Measurements from ENCODE around the gene RPL18.
"Not testable (repeated sequence)": the region's sequence is repeated elsewhere in the genome, so short reads cannot be mapped to it uniquely, and the experiment has no call there.

The RPL18 gene

DNA sequence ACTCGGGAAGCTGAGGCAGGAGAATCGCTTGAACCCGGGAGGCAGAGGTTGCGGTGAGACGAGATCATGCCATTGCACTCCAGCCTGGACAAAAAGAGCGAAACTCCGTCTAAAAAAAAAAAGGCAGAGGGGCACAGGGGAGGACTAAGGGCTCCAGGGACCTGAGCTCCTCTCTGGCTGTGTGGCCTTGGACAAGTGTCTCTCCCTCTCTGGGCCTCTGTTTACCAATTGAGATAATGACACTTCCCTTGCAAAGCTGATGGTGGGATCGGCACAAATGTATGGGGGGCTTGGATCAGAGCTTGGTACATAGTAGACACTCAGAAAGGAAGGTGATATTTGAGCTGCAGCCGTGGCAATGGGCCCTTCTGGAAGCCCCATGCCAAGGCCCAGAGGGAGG lies 23.8 kb downstream of the RPL18 start:
- DNase-seq (ENCODE audit: extremely low read depth in 1 of 2, low read depth in 1 of 2): no peak

DNA sequence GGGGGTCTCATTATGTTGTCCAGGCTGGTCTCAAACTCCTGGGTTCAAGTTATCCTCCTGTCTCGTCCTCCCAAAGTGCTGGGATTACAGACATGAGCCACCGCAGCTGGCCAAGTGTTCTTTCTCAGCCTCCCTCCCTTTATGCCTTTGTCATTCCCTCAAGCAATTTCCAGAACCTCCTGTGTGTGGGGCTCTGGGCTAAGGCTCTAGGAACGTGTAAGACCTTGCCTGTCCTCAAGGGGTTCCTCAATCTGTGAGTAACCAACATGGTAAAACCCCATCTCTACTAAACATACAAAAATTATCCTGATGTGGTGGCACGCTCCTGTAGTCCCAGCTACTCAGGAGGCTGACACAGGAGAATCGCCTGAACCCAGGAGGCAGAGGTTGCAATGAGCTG lies 28.0 kb downstream of the RPL18 start:
- DNase-seq (ENCODE audit: extremely low read depth in 1 of 2, low read depth in 1 of 2): no peak

DNA sequence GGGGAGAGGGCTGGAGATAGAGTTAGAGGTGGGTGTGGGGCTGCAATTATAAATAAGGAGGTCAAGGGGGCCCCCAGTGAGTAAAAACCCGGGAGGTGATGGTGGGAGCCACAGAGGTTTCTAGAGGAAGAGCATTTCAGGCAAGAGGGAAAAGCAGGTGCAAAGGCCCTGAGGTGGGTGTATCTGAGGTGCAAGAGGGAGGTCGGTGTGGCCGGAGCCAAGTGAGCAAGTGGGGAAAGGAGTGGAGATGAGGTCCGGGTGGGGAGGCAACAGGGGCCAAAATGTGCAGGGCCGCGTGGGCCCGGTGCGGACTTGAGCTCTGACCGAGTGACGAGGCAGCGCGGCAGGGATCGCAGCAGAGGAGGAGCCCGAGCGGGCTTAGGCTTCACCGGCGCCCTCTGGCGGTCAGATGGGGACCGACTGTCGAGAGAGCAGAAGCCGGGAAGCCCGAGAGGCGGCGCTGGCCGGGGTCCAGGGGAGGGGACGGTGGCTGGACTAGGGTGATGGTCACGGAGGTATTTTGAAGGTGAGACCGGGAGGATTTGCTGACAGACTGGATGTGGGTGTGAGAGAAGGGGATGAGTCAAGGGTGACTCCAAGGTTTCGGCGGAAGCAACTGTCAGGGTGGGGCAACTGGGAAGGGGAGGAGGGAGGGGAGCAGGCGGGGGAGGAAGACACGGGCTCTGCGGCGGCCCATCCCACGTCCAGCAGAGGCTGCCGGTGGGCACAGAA lies 30.1 kb downstream of the RPL18 start:
- DNase-seq (ENCODE audit: extremely low read depth in 1 of 2, low read depth in 1 of 2): peak; percentile 60 to 84

DNA sequence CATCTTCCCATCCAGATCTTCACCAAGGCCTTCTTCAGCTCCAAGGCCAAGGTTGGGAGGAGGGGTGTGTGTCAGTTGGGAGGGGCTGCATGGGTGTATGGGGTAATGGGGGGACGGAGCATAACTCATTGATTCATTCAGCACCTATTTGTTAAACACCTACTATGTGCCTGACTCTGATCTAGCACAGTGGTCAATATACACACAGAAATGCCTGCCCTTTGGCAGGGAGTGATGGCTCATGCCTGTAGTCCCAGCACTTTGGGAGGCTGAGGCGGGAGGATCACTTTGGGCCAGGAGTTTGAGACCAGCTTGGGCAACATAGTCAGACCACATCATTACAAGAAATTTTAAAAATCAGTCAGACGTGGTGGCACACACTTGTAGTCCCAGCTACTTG lies 31.6 kb downstream of the RPL18 start:
- DNase-seq (ENCODE audit: extremely low read depth in 1 of 2, low read depth in 1 of 2): no peak

DNA sequence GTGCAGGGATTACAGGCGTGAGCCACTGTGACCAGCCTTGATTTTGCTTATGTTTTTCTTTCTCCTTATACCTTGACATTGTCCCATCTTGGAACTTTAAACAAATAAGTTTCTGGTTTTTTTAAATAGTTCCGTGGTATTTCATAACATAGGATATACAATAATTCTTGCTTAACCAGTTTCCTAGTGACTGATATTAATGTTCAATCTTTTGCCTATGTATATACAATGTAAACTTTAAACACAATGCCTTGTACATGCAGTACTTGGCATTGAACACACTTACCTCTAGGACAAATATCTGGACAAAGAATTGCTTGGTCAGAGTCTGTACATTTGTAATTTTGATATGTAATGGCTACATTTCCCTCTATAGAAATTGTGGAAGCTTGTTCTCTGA lies 36.8 kb downstream of the RPL18 start:
- no peak for DNase-seq (ENCODE audit: extremely low read depth in 1 of 2, low read depth in 1 of 2)

DNA sequence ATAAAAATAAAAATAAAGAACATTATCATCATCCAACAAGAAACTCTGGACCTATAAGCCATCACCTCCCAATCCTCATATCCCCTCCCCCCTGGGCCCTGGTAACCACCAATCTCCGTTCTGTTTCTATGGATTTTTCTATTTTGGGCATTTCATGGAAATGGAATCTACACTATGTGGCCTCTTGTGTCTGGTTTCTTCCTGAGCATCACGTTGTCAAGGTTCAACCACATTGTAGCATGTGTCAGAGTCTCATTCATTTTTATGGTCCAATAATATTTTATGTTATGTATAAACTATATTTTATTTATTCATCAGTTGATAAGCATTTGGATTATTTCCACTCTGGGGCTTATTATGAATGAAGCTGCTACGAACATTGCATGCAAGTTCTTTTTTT lies 40.1 kb downstream of the RPL18 start:
- DNase-seq (ENCODE audit: extremely low read depth in 1 of 2, low read depth in 1 of 2): no peak

DNA sequence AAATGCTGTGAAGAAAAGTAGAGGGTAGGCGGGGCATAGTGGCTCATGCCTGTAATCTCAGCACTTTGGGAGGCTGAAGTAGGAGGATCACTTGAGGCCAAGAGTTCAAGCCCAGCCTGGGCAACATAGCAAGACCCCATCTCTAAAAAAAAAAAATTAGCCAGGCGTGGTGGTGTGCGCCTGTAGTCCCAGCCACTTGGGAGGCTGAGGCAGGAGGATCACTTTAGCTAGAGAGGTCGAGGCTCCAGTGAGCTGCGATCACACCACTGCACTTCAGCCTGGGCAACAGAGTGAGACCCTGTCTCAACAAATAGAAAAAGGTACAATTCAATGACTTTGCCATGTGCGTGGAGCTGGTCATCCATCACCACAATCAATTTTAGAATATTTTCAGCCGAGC lies 41.1 kb downstream of the RPL18 start:
- DNase-seq (ENCODE audit: extremely low read depth in 1 of 2, low read depth in 1 of 2): not testable (repeated sequence)

DNA sequence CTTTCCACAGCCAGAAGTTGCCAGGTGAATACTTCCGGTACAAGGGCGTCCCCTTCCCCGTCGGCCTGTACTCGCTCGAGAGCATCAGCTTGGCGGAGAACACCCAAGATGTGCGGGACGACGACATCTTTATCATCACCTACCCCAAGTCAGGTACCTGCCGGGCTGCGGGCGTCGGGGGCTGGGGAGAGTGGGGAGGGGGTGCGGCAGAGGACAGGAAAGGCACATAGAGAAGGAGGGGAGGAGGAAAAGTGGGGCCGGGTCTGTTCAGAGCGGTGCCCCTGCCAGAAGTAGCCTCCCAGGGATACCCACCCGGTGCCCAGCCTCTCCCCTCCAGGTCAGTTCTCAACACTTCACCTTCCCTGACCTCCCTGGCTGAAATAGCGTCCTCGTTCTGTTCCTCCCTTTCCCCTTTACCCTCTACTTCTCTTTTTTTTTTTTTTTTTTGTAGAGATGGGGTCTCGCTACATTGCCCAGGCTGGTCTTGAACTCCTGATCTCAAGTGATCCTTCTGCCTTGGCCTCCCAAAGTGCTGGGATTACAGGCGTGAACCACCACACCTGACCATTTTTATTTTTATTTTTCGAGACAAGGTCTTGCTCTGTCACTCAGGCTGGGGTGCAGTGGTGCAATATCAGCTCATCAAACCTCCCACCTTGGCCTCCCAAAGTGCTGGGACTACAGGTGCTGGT lies 42.9 kb downstream of the RPL18 start:
- DNase-seq (ENCODE audit: extremely low read depth in 1 of 2, low read depth in 1 of 2): no peak

DNA sequence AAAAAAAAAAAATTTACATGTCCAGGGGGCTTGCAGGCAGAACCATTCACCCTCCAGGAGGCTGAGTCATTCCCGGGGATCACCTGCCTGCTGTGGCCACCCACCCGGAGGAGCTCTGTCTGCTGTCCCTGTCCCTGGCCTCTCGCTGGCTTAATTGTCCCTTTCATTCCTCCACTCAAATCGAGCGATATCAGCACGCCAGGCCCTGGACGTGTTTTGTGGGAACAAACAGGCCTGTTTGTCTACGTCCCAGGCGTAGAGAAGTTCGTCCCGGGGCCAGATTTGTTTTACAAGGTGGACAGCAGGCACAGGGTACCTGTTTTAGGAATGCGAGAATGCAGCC lies 45.8 kb downstream of the RPL18 start:
- no peak for DNase-seq (ENCODE audit: extremely low read depth in 1 of 2, low read depth in 1 of 2)

DNA sequence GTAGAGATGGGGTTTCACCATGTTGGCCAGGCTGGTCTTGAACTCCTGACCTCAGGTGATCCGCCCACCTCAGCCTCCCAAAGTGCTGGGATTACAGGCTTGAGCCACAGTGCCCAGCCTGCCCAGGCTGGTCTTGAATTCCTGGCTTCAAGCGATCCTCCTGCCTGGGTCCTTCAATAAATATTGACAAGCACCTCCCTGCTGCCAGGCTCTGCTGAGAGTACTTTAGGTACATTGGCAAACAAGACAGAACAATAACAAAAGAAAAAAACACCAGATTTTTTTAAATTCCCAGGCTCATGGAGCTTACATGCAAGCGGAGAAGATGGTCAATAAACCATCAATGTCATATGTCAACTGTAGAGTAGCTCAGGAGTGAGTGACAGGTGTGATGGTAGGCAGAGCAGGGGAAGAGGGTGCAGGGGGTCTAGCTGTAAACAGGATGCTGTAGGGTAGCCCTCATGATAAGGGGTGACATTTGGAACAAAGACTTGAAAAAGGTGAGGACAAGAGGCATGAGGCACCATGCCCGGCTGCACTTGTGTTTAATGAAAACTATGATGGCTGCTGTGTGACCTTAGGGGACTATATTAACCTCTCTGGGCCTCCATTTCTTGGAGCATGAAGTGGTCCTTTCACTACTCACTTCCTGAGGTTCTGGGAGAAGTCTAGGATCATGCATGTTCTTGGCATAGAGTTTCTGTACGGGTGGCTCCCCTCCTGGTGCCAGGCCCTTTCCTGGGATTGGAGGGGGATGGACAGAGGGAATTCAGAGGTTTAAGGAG lies 47.4 kb downstream of the RPL18 start:
- no peak for DNase-seq (ENCODE audit: extremely low read depth in 1 of 2, low read depth in 1 of 2)

DNA sequence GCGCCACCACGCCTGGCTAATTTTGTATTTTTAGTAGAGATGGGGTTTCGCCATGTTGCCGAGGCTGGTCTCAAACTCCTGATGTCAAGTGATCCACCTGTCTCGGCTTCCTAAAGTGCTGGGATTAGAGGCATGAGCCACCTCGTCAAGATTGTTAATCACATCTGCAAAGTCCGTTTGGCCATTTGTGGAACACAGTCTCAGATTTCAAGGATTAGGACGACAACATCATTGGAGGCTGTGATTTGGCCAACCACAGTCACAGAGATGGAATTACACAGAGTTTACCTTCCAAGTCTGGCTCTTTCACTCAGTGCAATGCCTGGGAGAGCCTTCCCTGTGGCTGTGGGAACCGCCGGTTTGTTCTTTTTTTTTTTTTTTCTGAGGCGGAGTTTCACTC lies 49.2 kb downstream of the RPL18 start:
- DNase-seq (ENCODE audit: extremely low read depth in 1 of 2, low read depth in 1 of 2): no peak

DNA sequence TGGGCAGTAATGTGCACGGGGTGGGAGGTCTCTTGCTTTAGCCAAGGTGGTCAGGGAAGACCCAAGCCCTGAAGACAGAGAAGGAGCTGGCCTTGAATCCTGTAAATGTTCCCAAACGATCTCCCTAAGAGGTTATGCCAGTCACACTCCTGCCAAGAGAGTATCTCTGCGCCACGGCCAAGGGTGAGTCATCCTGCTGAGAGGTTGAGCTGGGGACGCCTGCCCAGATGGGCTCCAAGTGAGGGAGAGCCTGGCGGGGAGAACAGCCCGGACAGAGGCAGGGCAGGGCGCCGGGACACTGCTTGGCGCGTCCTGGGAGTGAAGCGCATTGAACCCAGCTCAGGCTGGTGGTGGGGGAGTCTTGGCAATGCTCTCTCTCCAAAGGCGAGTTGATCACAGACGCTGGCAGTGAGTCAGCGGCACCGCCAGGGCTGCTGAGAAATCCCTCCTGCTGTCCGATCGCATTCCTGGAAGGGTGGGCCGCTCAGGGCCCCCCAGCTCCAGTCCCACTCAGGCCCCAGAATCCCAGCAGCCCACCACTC lies 50.6 kb downstream of the RPL18 start:
- DNase-seq (ENCODE audit: extremely low read depth in 1 of 2, low read depth in 1 of 2): no peak

Data from activated CD8-positive, alpha-beta memory T cell treated with anti-CD3 and anti-CD28 coated beads for 1 hour (primary cell).